Measurements from ENCODE around the gene SUSD4.

DNA sequence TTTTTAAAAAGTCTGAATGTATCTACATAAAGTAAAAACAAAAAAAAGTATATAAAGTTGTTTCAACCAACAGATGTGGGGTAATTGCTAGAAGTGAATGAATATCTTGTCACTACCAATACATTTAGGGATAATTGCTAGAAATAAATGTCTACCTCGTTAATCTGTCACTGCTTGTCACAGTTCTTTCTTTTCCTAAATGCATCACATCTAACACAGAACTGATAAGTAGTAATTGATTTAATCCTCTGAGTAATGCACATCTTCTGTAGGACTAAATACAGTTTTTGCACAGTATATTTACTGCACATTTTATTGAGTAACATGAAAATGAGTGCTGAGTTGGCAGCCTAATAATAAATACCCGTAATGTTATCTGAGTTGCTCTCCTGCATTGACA lies 72.2 kb downstream of the SUSD4 start:
- TF ChIP-seq CTCF (IDR thresholded peaks at IDR 0.05), result no peak
- no peak for TF ChIP-seq POLR2A (IDR thresholded peaks at IDR 0.05)

All from right lobe of liver (tissue), 4 donors.